Adrenal gland (tissue), 12 donors: ENCODE measurements around the gene TSPAN9. TPM values are rescaled to one million over a fixed set of nuclear protein-coding genes. Genes with fewer than 3 reads are reported as not detected.
A peak's percentile ranks its signal among the peaks of the same experiment; 100 is the strongest.

ENCODE experiments used
- DNase-seq, 7 donors: peaks; one replicate each; pipeline ENCODE4 v3.0.0-alpha.2; 2019 to 2020
- H3K27ac ChIP-seq, 5 donors: fragments of 200-600 bp; sonication (generic) in 4 of 5; 1 replicate in 3 of 5; 2 replicates in 2 of 5; pipeline versions ENCODE4 v1.5.1 to v1.8.0; 2016 to 2020; ENCODE audit warnings: mild to moderate bottlenecking in 1 of 5
- H3K27me3 ChIP-seq: fragments of 200-600 bp; 2 replicates; pipeline ENCODE4 v1.8.0; 2021
- H3K36me3 ChIP-seq, 2 donors: fragments of 200-600 bp; replicated peaks in 1 of 2; 1 replicate in 1 of 2; 2 replicates in 1 of 2; pipeline versions ENCODE4 v1.5.1 to v1.8.0; 2018 to 2022
- H3K4me1 ChIP-seq, 2 donors: fragments of 200-600 bp; replicated peaks in 1 of 2; 1 replicate in 1 of 2; 2 replicates in 1 of 2; pipeline versions ENCODE4 v1.5.1 to v1.8.0; 2018 to 2021
- H3K4me3 ChIP-seq, 4 donors: fragments of 200-600 bp; sonication (generic) in 3 of 4; one replicate each; pipeline ENCODE4 v1.5.1; 2016 to 2018
- H3K9me3 ChIP-seq, 3 donors: fragments of 200-600 bp; sonication (generic) in 1 of 3; replicated peaks in 1 of 3; 1 replicate in 2 of 3; 2 replicates in 1 of 3; pipeline versions ENCODE4 v1.5.1 to v1.8.0; 2016 to 2021
- POLR2A ChIP-seq, 2 donors: fragments of 450-650 bp; IDR thresholded peaks; one replicate each; pipeline ENCODE4 v1.6.1; 2017; ENCODE audit warnings: antibody characterized with exemption in 2 of 2, mild to moderate bottlenecking in 2 of 2, moderate library complexity in 1 of 2
- WGBS, 4 donors: extraction: QIAGEN DNeasy Blood & Tissue Kit in 2 of 4; methylation state at CpG; one replicate each; pipeline versions ENCODE4 v1.1.5 to v1.1.7; 2013 to 2017; 5-methylcytosine and 5-hydroxymethylcytosine counted together
- intact Hi-C, 2 donors: fragments of 100-400 bp; cut with DNase I; formaldehyde crosslinking; loops; one replicate each; pipeline versions ENCODE4 v1.14.1 to v1.15.0; 2022 to 2023
- polyA plus RNA-seq, 3 donors: library from polyadenylated mRNA; stranded (reverse); fragments of 200-250 nt in 2 of 3; fragments of 350-450 nt in 1 of 3; fragmentation: Illumina TruSeq in 1 of 3; extraction: RNeasy Lipid Tissue Mini Kit (QIAGEN cat#74804) in 1 of 3; gene quantifications; one replicate each; pipeline ENCODE4 v1.2.3, GENCODE V29; 2013 to 2014
- total RNA-seq, 9 donors: library from RNA; depleted of rRNA in 4 of 9; stranded (reverse); fragments of >200 nt in 4 of 9; fragments of 120-200 nt in 1 of 9; fragmentation: NEBNext Ultra II Directional in 1 of 9; extraction: Animal tissue kit (Norgen Biotek cat#: 25700) in 1 of 9; gene quantifications; one replicate each; pipeline versions ENCODE4 v1.1.0 to v1.2.4, GENCODE V29; 2013 to 2023
- TF ChIP-seq, protein P1 (sequence below), 6 experiments: fragments of 450-650 bp in 4 of 6; fragments of 200-600 bp in 2 of 6; sonication (generic) in 1 of 6; IDR thresholded peaks; 1 replicate in 5 of 6; 2 replicates in 1 of 6; pipeline versions ENCODE4 v1.5.1 to v1.8.0; 2016 to 2021; ENCODE audit warnings: antibody characterized with exemption in 6 of 6, mild to moderate bottlenecking in 2 of 6, moderate library complexity in 1 of 6
- donor health status: healthy with polysubstance abuse.
- donor health status: Bipolar disorder and iron deficiency.
- donor health status: DM: yes; HTN: yes; CAD: no.
- donor health status: DM: no; HTN: no; CAD: no.
- donor health status: DM: no; HTN: no; CAD: no.
- donor health status: DM: yes; HTN: yes; CAD: no.

The TSPAN9 gene
- total and polyA plus RNA-seq, 12 donors: 12.4 to 31.4 (median 22.4) TPM

DNA sequence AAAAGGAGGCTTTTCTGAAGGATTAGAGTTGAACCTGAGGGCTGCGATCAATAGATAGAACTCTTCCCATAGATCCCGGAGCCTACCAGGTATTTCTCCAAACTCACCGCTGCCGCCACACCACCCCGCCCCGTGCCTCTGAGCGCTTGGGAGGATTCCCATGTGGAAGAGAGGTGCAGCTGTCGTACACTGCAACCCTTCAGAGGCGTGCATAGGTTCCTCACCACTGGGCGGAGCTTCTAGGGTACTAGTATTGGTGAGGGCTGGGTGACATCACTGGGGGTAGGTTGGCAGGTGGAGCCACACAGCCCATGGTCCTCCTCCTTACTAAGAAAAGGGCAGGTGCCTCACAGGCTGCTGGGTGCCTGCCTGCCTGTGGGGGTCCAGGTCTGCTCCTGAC is 127.0 kb downstream of the TSPAN9 start:
- H3K36me3 ChIP-seq: no peaks in the 10 kb centered on the region
- no peaks in the 10 kb centered on the region for H3K27me3 ChIP-seq
- no peak for TF ChIP-seq POLR2A (IDR thresholded peaks at IDR 0.05)
- TF ChIP-seq, protein P1, sequence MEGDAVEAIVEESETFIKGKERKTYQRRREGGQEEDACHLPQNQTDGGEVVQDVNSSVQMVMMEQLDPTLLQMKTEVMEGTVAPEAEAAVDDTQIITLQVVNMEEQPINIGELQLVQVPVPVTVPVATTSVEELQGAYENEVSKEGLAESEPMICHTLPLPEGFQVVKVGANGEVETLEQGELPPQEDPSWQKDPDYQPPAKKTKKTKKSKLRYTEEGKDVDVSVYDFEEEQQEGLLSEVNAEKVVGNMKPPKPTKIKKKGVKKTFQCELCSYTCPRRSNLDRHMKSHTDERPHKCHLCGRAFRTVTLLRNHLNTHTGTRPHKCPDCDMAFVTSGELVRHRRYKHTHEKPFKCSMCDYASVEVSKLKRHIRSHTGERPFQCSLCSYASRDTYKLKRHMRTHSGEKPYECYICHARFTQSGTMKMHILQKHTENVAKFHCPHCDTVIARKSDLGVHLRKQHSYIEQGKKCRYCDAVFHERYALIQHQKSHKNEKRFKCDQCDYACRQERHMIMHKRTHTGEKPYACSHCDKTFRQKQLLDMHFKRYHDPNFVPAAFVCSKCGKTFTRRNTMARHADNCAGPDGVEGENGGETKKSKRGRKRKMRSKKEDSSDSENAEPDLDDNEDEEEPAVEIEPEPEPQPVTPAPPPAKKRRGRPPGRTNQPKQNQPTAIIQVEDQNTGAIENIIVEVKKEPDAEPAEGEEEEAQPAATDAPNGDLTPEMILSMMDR (IDR thresholded peaks at IDR 0.05): no peak
- no peak overlapping the region for H3K4me3 ChIP-seq
- intact Hi-C loops: loop anchor here (5.0 kb wide), 2 partner anchors 67 to 132 kb away; no protein-coding TSS in a partner anchor
- no peak overlapping the region for H3K27ac ChIP-seq
- 91 to 95% (median 93%) methylated on average over 10 of the region's 10 CpGs for WGBS, 4 donors
- H3K9me3 ChIP-seq: no peaks in the 10 kb centered on the region
- no peak for DNase-seq
- peaks cover 16 to 21% of the 10 kb centered on the region in 2 donors for H3K4me1 ChIP-seq

DNA sequence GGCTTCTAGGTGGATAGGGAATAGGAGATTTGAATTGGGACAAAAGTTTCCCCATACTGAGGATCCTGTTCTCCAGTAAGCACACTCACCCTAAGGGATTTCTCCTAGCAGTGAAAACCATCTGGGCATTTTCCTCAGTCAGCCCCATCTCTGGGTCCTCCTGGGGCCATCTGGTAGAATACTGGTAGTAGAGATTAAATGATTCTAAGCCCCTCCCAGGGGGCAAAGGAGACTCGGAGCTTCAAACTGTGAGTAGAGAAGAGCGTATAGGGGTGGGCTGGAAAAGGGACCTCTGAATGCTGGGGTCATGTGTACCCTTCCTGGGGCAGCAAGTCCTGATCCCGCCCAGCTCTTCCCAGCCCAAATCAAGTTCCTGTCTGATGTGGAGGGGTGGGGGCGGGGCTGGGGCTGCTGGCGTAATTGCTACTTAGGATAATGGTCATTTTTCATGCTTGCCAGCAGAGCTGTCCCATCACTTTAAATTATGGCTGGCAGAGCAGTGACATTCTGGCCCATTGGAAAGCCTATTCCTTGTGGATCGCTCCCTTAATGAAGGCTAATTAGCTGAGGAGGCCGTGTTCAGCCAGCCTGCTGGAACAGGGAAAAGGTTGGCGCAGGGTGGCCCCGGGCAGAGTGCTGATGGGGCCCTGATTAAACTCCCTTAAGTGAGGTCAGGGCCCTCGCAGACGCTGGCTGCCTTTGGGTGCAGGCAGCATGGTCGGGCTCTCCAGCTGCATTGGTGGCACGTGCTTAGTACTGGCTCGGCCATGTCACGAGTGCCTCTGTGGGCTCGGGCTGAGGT is 127.8 kb downstream of the TSPAN9 start:
- 61 to 88% (median 81%) methylated on average over 9 to 16 of the region's 16 CpGs for WGBS, 4 donors
- intact Hi-C loops: loop anchor here (5.0 kb wide), 3 partner anchors 68 to 133 kb away; no protein-coding TSS in a partner anchor
- no peaks in the 10 kb centered on the region for H3K36me3 ChIP-seq
- H3K27me3 ChIP-seq: no peaks in the 10 kb centered on the region
- H3K4me3 ChIP-seq: no peak overlapping the region
- no peak for DNase-seq
- peaks cover 9 to 14% of the 10 kb centered on the region in 2 donors for H3K4me1 ChIP-seq
- no peak for TF ChIP-seq POLR2A (IDR thresholded peaks at IDR 0.05)
- TF ChIP-seq, protein P1 (IDR thresholded peaks at IDR 0.05): no peak
- no peaks in the 10 kb centered on the region for H3K9me3 ChIP-seq
- H3K27ac ChIP-seq: peak overlapping the region in 1 of 5 donors; percentile 49

DNA sequence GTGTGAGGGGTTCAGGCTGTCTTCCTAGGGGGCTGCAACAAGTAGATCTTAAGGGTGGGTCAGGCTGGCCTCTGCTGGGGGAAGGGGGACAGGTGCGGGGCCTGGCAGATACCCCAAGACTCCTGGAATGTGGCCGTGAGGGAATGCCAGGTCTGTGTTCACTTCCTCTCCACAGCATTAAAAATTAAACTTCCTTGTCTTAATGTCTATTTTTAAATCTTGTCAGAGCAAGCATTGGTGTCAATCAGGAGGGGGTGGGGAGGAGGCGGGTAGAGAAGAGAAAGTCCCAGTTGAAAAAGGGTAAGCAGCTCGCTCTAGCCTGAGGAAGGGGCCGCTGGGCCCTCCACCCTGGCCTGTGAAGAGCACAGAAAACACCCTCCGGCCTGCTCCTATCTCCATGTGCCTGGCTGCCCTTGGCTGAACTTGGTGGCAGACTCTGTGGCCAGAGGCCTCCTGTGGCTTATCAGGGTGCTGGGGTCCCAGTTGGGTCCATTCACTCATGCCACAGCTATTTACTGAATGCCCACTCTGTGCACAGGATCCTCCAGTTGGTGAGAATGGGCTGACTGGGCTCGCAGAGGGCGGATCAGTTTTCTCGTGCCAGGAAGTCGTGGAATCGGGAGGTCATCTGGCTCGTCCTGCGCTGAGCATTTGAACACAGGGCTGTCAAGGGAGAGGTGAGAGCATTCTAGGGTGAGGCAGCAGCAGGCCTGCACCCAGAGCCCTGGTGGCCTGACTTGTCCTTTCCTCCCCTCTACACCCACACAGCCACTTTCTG is 128.8 kb downstream of the TSPAN9 start:
- no peak overlapping the region for H3K4me3 ChIP-seq
- H3K27ac ChIP-seq: peak overlapping the region in 1 of 5 donors; percentile 49
- peaks cover under 1 to 4% of the 10 kb centered on the region in 2 donors for H3K4me1 ChIP-seq
- WGBS, 4 donors: 67 to 70% (median 70%) methylated on average over 9 to 13 of the region's 13 CpGs
- H3K36me3 ChIP-seq: no peaks in the 10 kb centered on the region
- intact Hi-C loops: loop anchor here in 1 of 2 donors (5.0 kb wide), 1 partner anchor 71 kb away; no protein-coding TSS in a partner anchor
- TF ChIP-seq POLR2A (IDR thresholded peaks at IDR 0.05): no peak
- TF ChIP-seq, protein P1 (IDR thresholded peaks at IDR 0.05): no peak
- no peak for DNase-seq
- no peaks in the 10 kb centered on the region for H3K27me3 ChIP-seq
- H3K9me3 ChIP-seq: no peaks in the 10 kb centered on the region

DNA sequence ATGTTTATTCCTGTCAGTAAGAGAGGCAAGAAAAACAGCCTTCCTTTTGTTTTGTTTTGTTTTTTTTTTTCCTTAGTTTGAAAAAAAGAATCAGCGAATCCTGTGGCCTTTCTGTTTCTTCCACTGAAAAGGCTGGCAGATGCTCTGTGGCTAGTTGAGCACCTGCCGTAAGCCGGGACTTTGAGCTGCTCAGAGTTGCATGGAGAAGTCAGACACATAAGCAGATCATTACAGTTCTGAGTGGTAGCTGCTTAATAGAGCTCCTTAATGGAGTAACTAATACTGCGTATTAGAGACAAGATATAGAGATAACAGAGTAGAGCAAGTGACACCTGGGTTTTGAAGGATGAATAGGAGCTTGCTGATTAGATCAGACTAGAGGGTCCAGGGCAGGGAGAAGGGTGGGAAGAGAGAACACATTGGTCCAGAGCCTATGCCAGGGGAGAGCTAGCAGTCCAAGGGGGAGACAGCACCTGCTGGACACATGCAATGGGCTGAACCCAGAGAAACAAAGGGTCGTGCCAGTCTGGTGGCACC is 129.4 kb downstream of the TSPAN9 start:
- 65 to 91% (median 87%) methylated on average over 5 of the region's 5 CpGs for WGBS, 4 donors
- H3K4me3 ChIP-seq: no peak overlapping the region

More for the DNA sequence above, 129.4 kb downstream of the TSPAN9 start:
- H3K9me3 ChIP-seq: no peaks in the 10 kb centered on the region
- H3K36me3 ChIP-seq: no peaks in the 10 kb centered on the region
- TF ChIP-seq, protein P1 (IDR thresholded peaks at IDR 0.05): no peak
- no peak for TF ChIP-seq POLR2A (IDR thresholded peaks at IDR 0.05)
- intact Hi-C loops: loop anchor here in 1 of 2 donors (5.0 kb wide), 1 partner anchor 71 kb away; no protein-coding TSS in a partner anchor
- DNase-seq: no peak
- no peaks in the 10 kb centered on the region for H3K4me1 ChIP-seq
- H3K27me3 ChIP-seq: no peaks in the 10 kb centered on the region
- H3K27ac ChIP-seq: no peak overlapping the region
